HepG2 (cell line): ENCODE measurements around the gene FBXL22. TPM values are rescaled to one million over a fixed set of nuclear protein-coding genes. Genes with fewer than 3 reads are reported as not detected.

Source experiments
- AGO2 ChIP-seq: fragments of 200-400 bp; formaldehyde crosslinking; optimal IDR thresholded peaks from 2 replicates; pipeline ENCODE3; 2017; ENCODE audit warnings: mild to moderate bottlenecking, low read depth, low read length, moderate library complexity
- BORCS8-MEF2B ChIP-seq: sonication (generic); formaldehyde crosslinking; IDR thresholded peaks from 2 replicates; pipeline ENCODE4 v1.8.0; 2022; ENCODE audit warnings: mild to moderate bottlenecking, missing genetic modification reagents
- CHD4 ChIP-seq: fragments of 200-600 bp; sonication (generic); IDR thresholded peaks from 2 replicates; pipeline ENCODE4 v1.7.0; 2017; ENCODE audit warnings: mild to moderate bottlenecking, low read length, borderline replicate concordance
- GABPA ChIP-seq, 2 experiments: IDR thresholded peaks; 2 replicates each; pipeline ENCODE4 v1.6.1; 2011 to 2016; ENCODE audit warnings: low read depth in 2 of 2, low read length in 1 of 2, missing biosample characterization in 1 of 2, missing genetic modification characterization in 1 of 2
- GABPB1 ChIP-seq: IDR thresholded peaks from 2 replicates; pipeline ENCODE4 v1.6.1; 2016; ENCODE audit warnings: mild to moderate bottlenecking, missing genetic modification reagents, moderate library complexity, missing compliant biosample characterization
- RBM22 ChIP-seq: fragments of 200-400 bp; formaldehyde crosslinking; optimal IDR thresholded peaks from 2 replicates; pipeline ENCODE3; 2017; ENCODE audit warnings: mild to moderate bottlenecking, low read length, moderate library complexity
- RNF219 ChIP-seq: sonication (generic); formaldehyde crosslinking; IDR thresholded peaks from 2 replicates; pipeline ENCODE4 v1.5.0; 2020; ENCODE audit warnings: mild to moderate bottlenecking, missing genetic modification reagents
- ZBTB38 ChIP-seq: sonication (generic); formaldehyde crosslinking; IDR thresholded peaks from 2 replicates; pipeline ENCODE4 v1.5.1; 2020; ENCODE audit warnings: mild to moderate bottlenecking, missing genetic modification reagents
- ZBTB49 ChIP-seq: sonication (generic); formaldehyde crosslinking; IDR thresholded peaks from 2 replicates; pipeline ENCODE4 v1.4.0; 2020; ENCODE audit warnings: missing genetic modification reagents, borderline replicate concordance
- ZNF251 ChIP-seq: sonication (generic); formaldehyde crosslinking; IDR thresholded peaks from 2 replicates; pipeline ENCODE4 v1.9.0; 2021; ENCODE audit warnings: mild to moderate bottlenecking, missing genetic modification reagents
- ZNF687 ChIP-seq: sonication (generic); formaldehyde crosslinking; IDR thresholded peaks from 2 replicates; pipeline ENCODE4 v1.5.1; 2020; ENCODE audit warnings: mild to moderate bottlenecking, missing genetic modification reagents, moderate library complexity
- polyA plus RNA-seq, 8 experiments: library from polyadenylated mRNA; depleted of rRNA in 3 of 8; stranded (reverse) in 7 of 8; unstranded in 1 of 8; fragments of >200 nt; fragmentation: Illumina TruSeq in 4 of 8; extraction: Trizol in 4 of 8; gene quantifications; 2 replicates each; pipeline versions ENCODE4 v1.2.1 to v1.2.3, GENCODE V29; 2011 to 2016; ENCODE audit warnings: low read depth in 4 of 8, missing spikeins in 1 of 8, mixed read lengths in 1 of 8; ENCODE audit not compliant: insufficient read depth in 1 of 8
- total RNA-seq, 5 experiments: library from RNA; depleted of rRNA; stranded (reverse); fragments of >200 nt; fragmentation: Illumina TruSeq; extraction: Trizol; gene quantifications; 2 replicates each; pipeline ENCODE4 v1.2.3, GENCODE V29; 2016; ENCODE audit warnings: low read depth in 1 of 5

Gene FBXL22
- total and polyA plus RNA-seq, 2 of the 13 experiments (the other 11 are each of a cell fraction or from before 2014, with no cell fraction given) = 0.15 to 0.33 TPM

GRCh38 chr15:63597038-63597790, at the start of gene FBXL22 (continued):
- TF ChIP-seq ZNF687 (CRISPR knock-in tag) (peak; percentile 72), GABPA (IDR thresholded peaks at IDR 0.05; ENCODE audit: low read depth, low read length) (no peak), GABPA (CRISPR knock-in tag; IDR thresholded peaks at IDR 0.05; ENCODE audit: low read depth) (peak; percentile 83), AGO2 (peak; percentile 75), RNF219 (CRISPR knock-in tag) (no peak), CHD4 (no peak), GABPB1 (CRISPR knock-in tag) (peak; percentile 40; the same call in 1 of the 2 replicates), ZBTB49 (CRISPR knock-in tag) (no peak), ZBTB38 (peak; percentile 59; the same call in 1 of the 2 replicates), RBM22 (peak; percentile 49), ZNF251 (no peak), BORCS8-MEF2B (CRISPR knock-in tag) (0 out of 2 replicates have a peak, but pooled peaks have one; percentile 25)
